NT2/D1 (cell line): Measurements from ENCODE around the gene PPP1R12B.

Experiments used
- SUZ12 ChIP-seq: IDR thresholded peaks from 2 replicates; pipeline ENCODE4 v1.6.1; 2011; ENCODE audit not compliant: insufficient read length, insufficient read depth; ENCODE audit errors: extremely low read depth
- YY1 ChIP-seq: IDR thresholded peaks from 2 replicates; pipeline ENCODE4 v1.6.1; 2011; ENCODE audit not compliant: insufficient read length, insufficient read depth
- ZNF274 ChIP-seq: IDR thresholded peaks from 2 replicates; pipeline ENCODE4 v1.6.1; 2011; ENCODE audit warnings: mild to moderate bottlenecking, low read depth, low read length

- TF ChIP-seq YY1: no peak
- no peak for TF ChIP-seq ZNF274
- no peak for TF ChIP-seq SUZ12
Measured at GRCh38 chr1:202603435-202603834, 254.9 kb downstream of the PPP1R12B start.
